ENCODE results near the gene HS6ST1.
A peak's percentile ranks its signal among the peaks of the same experiment; 100 is the strongest.

The HS6ST1 gene

GRCh38 chr2:128318776-128319464, at the start of gene HS6ST1:
HS6ST1 (minus strand) TSS chr2:128318868; CDS start chr2:128318563, 305 bp downstream.
- H3K36me3 Mint-ChIP-seq (ENCODE audit: insufficient read depth) = peaks cover 2% of the 10 kb centered on the region
- no peaks in the 10 kb centered on the region for H3K9me3 Mint-ChIP-seq
- peak within 1 kb of the TSS; percentile 41 for H3K27ac Mint-ChIP-seq (ENCODE audit: low read depth)
- DNase-seq (ENCODE audit: low spot score in 2 of 2) (peak; percentile 80 to 84), ATAC-seq (replicated peaks; ENCODE audit: extremely low read depth, poor library complexity, severe bottlenecking) (peak; percentile 84)
- peaks cover 46% of the 10 kb centered on the region for H3K4me1 Mint-ChIP-seq
- peak within 1 kb of the TSS; percentile 84 for H3K4me3 Mint-ChIP-seq
- peaks cover 9% of the 10 kb centered on the region for H3K27me3 Mint-ChIP-seq

GRCh38 chr2:128367601-128368359, 49.1 kb upstream of the HS6ST1 start:
- no peak for ATAC-seq (replicated peaks; ENCODE audit: extremely low read depth, poor library complexity, severe bottlenecking)
- peaks cover 3% of the 10 kb centered on the region for H3K36me3 Mint-ChIP-seq (ENCODE audit: insufficient read depth)
- H3K4me3 Mint-ChIP-seq = no peak overlapping the region
- H3K27ac Mint-ChIP-seq (ENCODE audit: low read depth) = no peak overlapping the region
- H3K27me3 Mint-ChIP-seq = peaks cover 66% of the 10 kb centered on the region
- H3K4me1 Mint-ChIP-seq = peaks cover 7% of the 10 kb centered on the region
- no peak for DNase-seq (ENCODE audit: low spot score in 2 of 2)
- no peaks in the 10 kb centered on the region for H3K9me3 Mint-ChIP-seq

- ATAC-seq (replicated peaks; ENCODE audit: extremely low read depth, poor library complexity, severe bottlenecking) = no peak
- H3K27me3 Mint-ChIP-seq = peaks cover 68% of the 10 kb centered on the region
These were observed 48.2 kb upstream of the HS6ST1 start for GRCh38 chr2:128366713-128367511.

DNA sequence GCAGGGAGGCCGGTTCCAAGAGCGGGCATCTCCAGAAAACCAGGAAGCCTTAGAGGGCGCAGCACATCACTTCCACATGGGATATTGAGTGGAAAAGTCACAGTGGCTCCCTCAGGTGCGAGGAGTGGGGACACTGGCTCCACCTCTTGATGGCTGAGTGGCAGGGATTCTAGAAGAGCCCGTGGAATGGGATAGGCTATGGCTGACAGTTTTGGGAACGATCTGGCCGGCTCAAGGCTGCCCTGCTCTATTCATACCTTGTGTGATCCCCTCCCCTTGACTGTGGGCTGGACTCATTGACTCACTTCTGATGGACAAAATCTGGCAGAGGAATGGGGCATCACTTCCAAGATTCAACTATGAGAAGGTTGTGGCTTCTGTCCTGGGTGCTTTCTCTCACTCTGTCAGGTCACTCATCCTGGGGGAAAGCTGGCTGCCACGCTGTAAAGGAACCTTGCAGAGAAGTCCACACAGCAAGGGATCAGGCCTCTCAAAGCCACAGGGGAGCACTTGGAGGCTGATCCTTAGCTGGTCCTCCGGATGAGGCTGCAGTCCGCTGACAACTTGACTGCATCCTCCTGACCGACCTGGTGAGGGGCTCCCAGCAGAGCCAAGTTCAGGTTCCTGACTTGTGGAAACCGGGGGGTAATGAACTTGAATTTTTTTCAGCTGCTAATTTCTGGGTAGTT, 46.7 kb upstream of the HS6ST1 start:
- H3K9me3 Mint-ChIP-seq = no peaks in the 10 kb centered on the region
- DNase-seq (ENCODE audit: low spot score in 2 of 2) (no peak), ATAC-seq (replicated peaks; ENCODE audit: extremely low read depth, poor library complexity, severe bottlenecking) (no peak)
- H3K27ac Mint-ChIP-seq (ENCODE audit: low read depth) = no peak overlapping the region
- no peaks in the 10 kb centered on the region for H3K4me1 Mint-ChIP-seq
- no peak overlapping the region for H3K4me3 Mint-ChIP-seq
- H3K27me3 Mint-ChIP-seq = peaks cover 83% of the 10 kb centered on the region
- H3K36me3 Mint-ChIP-seq (ENCODE audit: insufficient read depth) = peaks cover 1% of the 10 kb centered on the region

More at GRCh38 chr2:128366713-128367511, 48.2 kb upstream of the HS6ST1 start:
- no peaks in the 10 kb centered on the region for H3K4me1 Mint-ChIP-seq
- H3K36me3 Mint-ChIP-seq (ENCODE audit: insufficient read depth) = peaks cover 1% of the 10 kb centered on the region
- no peak for DNase-seq (ENCODE audit: low spot score in 2 of 2)
- H3K9me3 Mint-ChIP-seq = no peaks in the 10 kb centered on the region
- H3K27ac Mint-ChIP-seq (ENCODE audit: low read depth) = no peak overlapping the region
- no peak overlapping the region for H3K4me3 Mint-ChIP-seq

GRCh38 chr2:128364441-128364911, 45.8 kb upstream of the HS6ST1 start:
- H3K36me3 Mint-ChIP-seq (ENCODE audit: insufficient read depth) = peaks cover 1% of the 10 kb centered on the region
- peaks cover 5% of the 10 kb centered on the region for H3K4me1 Mint-ChIP-seq
- DNase-seq (ENCODE audit: low spot score in 2 of 2) (no peak), ATAC-seq (replicated peaks; ENCODE audit: extremely low read depth, poor library complexity, severe bottlenecking) (no peak)
- H3K9me3 Mint-ChIP-seq = no peaks in the 10 kb centered on the region
- H3K27me3 Mint-ChIP-seq = peaks cover 85% of the 10 kb centered on the region
- H3K27ac Mint-ChIP-seq (ENCODE audit: low read depth) = no peak overlapping the region
- H3K4me3 Mint-ChIP-seq = no peak overlapping the region

DNA sequence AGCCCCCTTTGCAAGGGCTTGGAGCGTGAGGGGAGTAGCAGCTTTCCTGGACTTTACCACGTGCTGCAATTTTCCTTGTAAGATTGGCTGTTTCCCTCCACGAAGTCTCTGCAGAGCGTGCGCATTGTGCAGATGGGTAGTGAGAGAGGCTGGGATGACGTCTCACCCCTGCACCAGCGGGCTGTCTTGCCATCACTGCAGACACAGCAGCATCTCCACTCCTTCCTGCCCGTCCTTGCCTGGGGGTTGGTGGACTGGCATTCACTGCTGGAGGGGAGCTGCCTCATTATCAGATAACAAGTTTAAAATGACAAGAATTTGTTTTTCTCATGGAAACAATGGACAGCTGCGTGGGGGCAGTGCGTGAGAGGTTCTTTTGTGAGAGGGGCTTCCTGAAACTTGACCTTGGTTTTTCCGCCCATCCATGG, 45.3 kb upstream of the HS6ST1 start:
- ATAC-seq (replicated peaks; ENCODE audit: extremely low read depth, poor library complexity, severe bottlenecking) (no peak), DNase-seq (ENCODE audit: low spot score in 2 of 2) (no peak)
- H3K27me3 Mint-ChIP-seq = peaks cover 84% of the 10 kb centered on the region
- peaks cover 1% of the 10 kb centered on the region for H3K36me3 Mint-ChIP-seq (ENCODE audit: insufficient read depth)
- peaks cover 5% of the 10 kb centered on the region for H3K4me1 Mint-ChIP-seq
- H3K4me3 Mint-ChIP-seq = no peak overlapping the region
- H3K27ac Mint-ChIP-seq (ENCODE audit: low read depth) = no peak overlapping the region
- no peaks in the 10 kb centered on the region for H3K9me3 Mint-ChIP-seq

GRCh38 chr2:128362889-128363228, 44.2 kb upstream of the HS6ST1 start:
- H3K27ac Mint-ChIP-seq (ENCODE audit: low read depth) = no peak overlapping the region

GRCh38 chr2:128362176-128362888, 43.7 kb upstream of the HS6ST1 start:
- Mint-ChIP-seq H3K27me3 (peaks cover 78% of the 10 kb centered on the region), H3K27ac (ENCODE audit: low read depth) (no peak overlapping the region), H3K4me1 (peaks cover 5% of the 10 kb centered on the region), H3K9me3 (no peaks in the 10 kb centered on the region), H3K36me3 (ENCODE audit: insufficient read depth) (peaks cover 1% of the 10 kb centered on the region), H3K4me3 (no peak overlapping the region)
- no peak for DNase-seq (ENCODE audit: low spot score in 2 of 2)
- ATAC-seq (replicated peaks; ENCODE audit: extremely low read depth, poor library complexity, severe bottlenecking) = no peak

More at GRCh38 chr2:128362889-128363228, 44.2 kb upstream of the HS6ST1 start:
- DNase-seq (ENCODE audit: low spot score in 2 of 2) (no peak), ATAC-seq (replicated peaks; ENCODE audit: extremely low read depth, poor library complexity, severe bottlenecking) (no peak)
- peaks cover 5% of the 10 kb centered on the region for H3K4me1 Mint-ChIP-seq
- H3K9me3 Mint-ChIP-seq = no peaks in the 10 kb centered on the region
- H3K27me3 Mint-ChIP-seq = peaks cover 78% of the 10 kb centered on the region
- H3K4me3 Mint-ChIP-seq = no peak overlapping the region
- H3K36me3 Mint-ChIP-seq (ENCODE audit: insufficient read depth) = peaks cover 1% of the 10 kb centered on the region

- ATAC-seq (replicated peaks; ENCODE audit: extremely low read depth, poor library complexity, severe bottlenecking) (no peak), DNase-seq (ENCODE audit: low spot score in 2 of 2) (no peak)
- no peaks in the 10 kb centered on the region for H3K9me3 Mint-ChIP-seq
- H3K27ac Mint-ChIP-seq (ENCODE audit: low read depth) = no peak overlapping the region
- peaks cover 5% of the 10 kb centered on the region for H3K4me1 Mint-ChIP-seq
- H3K36me3 Mint-ChIP-seq (ENCODE audit: insufficient read depth) = peaks cover 1% of the 10 kb centered on the region
- no peak overlapping the region for H3K4me3 Mint-ChIP-seq
- peaks cover 73% of the 10 kb centered on the region for H3K27me3 Mint-ChIP-seq
These were observed 42.9 kb upstream of the HS6ST1 start for GRCh38 chr2:128361376-128362131.

GRCh38 chr2:128360711-128361110, 42.0 kb upstream of the HS6ST1 start:
- H3K36me3 Mint-ChIP-seq (ENCODE audit: insufficient read depth) = peaks cover 1% of the 10 kb centered on the region
- no peak for DNase-seq (ENCODE audit: low spot score in 2 of 2)
- H3K4me3 Mint-ChIP-seq = no peak overlapping the region
- ATAC-seq (replicated peaks; ENCODE audit: extremely low read depth, poor library complexity, severe bottlenecking) = no peak
- peaks cover 5% of the 10 kb centered on the region for H3K4me1 Mint-ChIP-seq
- peaks cover 64% of the 10 kb centered on the region for H3K27me3 Mint-ChIP-seq
- H3K27ac Mint-ChIP-seq (ENCODE audit: low read depth) = no peak overlapping the region
- H3K9me3 Mint-ChIP-seq = no peaks in the 10 kb centered on the region

- ATAC-seq (replicated peaks; ENCODE audit: extremely low read depth, poor library complexity, severe bottlenecking) (no peak), DNase-seq (ENCODE audit: low spot score in 2 of 2) (no peak)
- no peak overlapping the region for H3K4me3 Mint-ChIP-seq
- H3K9me3 Mint-ChIP-seq = no peaks in the 10 kb centered on the region
- no peak overlapping the region for H3K27ac Mint-ChIP-seq (ENCODE audit: low read depth)
- peaks cover 1% of the 10 kb centered on the region for H3K36me3 Mint-ChIP-seq (ENCODE audit: insufficient read depth)
- peaks cover 55% of the 10 kb centered on the region for H3K27me3 Mint-ChIP-seq
- peaks cover 5% of the 10 kb centered on the region for H3K4me1 Mint-ChIP-seq
These were observed 41.2 kb upstream of the HS6ST1 start for GRCh38 chr2:128359841-128360240.

All from central memory CD8-positive, alpha-beta T cell (primary cell).